Natural killer cell (primary cell): ENCODE measurements around the gene PLA1A. TPM values are rescaled to one million over a fixed set of nuclear protein-coding genes. Genes with fewer than 3 reads are reported as not detected.

Experiments
- ATAC-seq, 3 donors: fragments of 150-1000 bp in 2 of 3; fragments of 200-7000 bp in 1 of 3; cut with Tn5 transposase; 1 replicate in 1 of 3; 2 replicates in 2 of 3; pipeline ENCODE4 v1.10.0; 2021; ENCODE audit warnings: mild to moderate bottlenecking in 2 of 3, moderate library complexity in 2 of 3
- DNase-seq, 2 donors: peaks; one replicate each; pipeline versions ENCODE4 v3.0.0 to v3.0.0-alpha.2; 2013 to 2021; ENCODE audit warnings: mixed read lengths in 1 of 2
- H3K27ac ChIP-seq: one replicate; pipeline ENCODE4 v1.5.1; 2013; ENCODE audit warnings: mild to moderate bottlenecking, low read length
- H3K27me3 ChIP-seq: one replicate; pipeline ENCODE4 v1.6.1; 2013; ENCODE audit warnings: low read length; ENCODE audit not compliant: control insufficient read depth, insufficient read depth
- H3K36me3 ChIP-seq: one replicate; pipeline ENCODE4 v1.6.1; 2013; ENCODE audit warnings: low read length; ENCODE audit not compliant: control insufficient read depth, insufficient read depth
- H3K4me1 ChIP-seq: one replicate; pipeline ENCODE4 v1.6.1; 2013; ENCODE audit warnings: low read length; ENCODE audit not compliant: control insufficient read depth, insufficient read depth
- H3K4me3 ChIP-seq: one replicate; pipeline ENCODE4 v1.5.1; 2013; ENCODE audit warnings: low read length
- H3K9me3 ChIP-seq: one replicate; pipeline ENCODE4 v1.6.1; 2013; ENCODE audit warnings: low read length; ENCODE audit not compliant: control insufficient read depth, insufficient read depth
- H3K27ac Mint-ChIP-seq, 2 donors: one replicate each; pipeline ENCODE4 v1.8.0; 2022; ENCODE audit warnings: mild to moderate bottlenecking in 2 of 2, mixed read lengths in 2 of 2, moderate library complexity in 1 of 2
- H3K27me3 Mint-ChIP-seq, 2 donors: one replicate each; pipeline ENCODE4 v1.8.0; 2022; ENCODE audit warnings: low read depth in 2 of 2, mixed read lengths in 2 of 2
- H3K36me3 Mint-ChIP-seq: one replicate; pipeline ENCODE4 v1.8.0; 2022; ENCODE audit warnings: mixed read lengths
- H3K4me1 Mint-ChIP-seq, 2 donors: one replicate each; pipeline ENCODE4 v1.8.0; 2022; ENCODE audit warnings: mixed read lengths in 2 of 2
- H3K4me3 Mint-ChIP-seq: one replicate; pipeline ENCODE4 v1.8.0; 2022; ENCODE audit warnings: mild to moderate bottlenecking, moderate library complexity, mixed read lengths
- H3K9me3 Mint-ChIP-seq, 2 donors: one replicate each; pipeline ENCODE4 v1.8.0; 2022; ENCODE audit warnings: mixed read lengths in 2 of 2
- WGBS: methylation state at CpG from one replicate; pipeline ENCODE4 v1.1.7; 2013; ENCODE audit warnings: missing lambda C conversion rate; ENCODE audit not compliant: insufficient coverage; 5-methylcytosine and 5-hydroxymethylcytosine counted together
- intact Hi-C: fragments of 100-400 bp; cut with micrococcal nuclease; formaldehyde crosslinking; loops from one replicate; pipeline ENCODE4 v1.14.2; 2022
- total RNA-seq, 4 donors: library from RNA; stranded (reverse); fragments of 120-200 nt in 1 of 4; gene quantifications; one replicate each; pipeline versions ENCODE4 v1.2.3 to v1.2.4, GENCODE V29; 2013 to 2022
- TF ChIP-seq, protein P1 (sequence below): fragments of 200-600 bp; IDR thresholded peaks from one replicate; pipeline ENCODE4 v1.8.0; 2022; ENCODE audit warnings: antibody characterized with exemption

Gene PLA1A
- total RNA-seq, 3 donors from 2014 or later (not counting 1 experiment from before 2014, with no cell fraction given), result 0.20 to 0.34 TPM; not detected in 1

DNA sequence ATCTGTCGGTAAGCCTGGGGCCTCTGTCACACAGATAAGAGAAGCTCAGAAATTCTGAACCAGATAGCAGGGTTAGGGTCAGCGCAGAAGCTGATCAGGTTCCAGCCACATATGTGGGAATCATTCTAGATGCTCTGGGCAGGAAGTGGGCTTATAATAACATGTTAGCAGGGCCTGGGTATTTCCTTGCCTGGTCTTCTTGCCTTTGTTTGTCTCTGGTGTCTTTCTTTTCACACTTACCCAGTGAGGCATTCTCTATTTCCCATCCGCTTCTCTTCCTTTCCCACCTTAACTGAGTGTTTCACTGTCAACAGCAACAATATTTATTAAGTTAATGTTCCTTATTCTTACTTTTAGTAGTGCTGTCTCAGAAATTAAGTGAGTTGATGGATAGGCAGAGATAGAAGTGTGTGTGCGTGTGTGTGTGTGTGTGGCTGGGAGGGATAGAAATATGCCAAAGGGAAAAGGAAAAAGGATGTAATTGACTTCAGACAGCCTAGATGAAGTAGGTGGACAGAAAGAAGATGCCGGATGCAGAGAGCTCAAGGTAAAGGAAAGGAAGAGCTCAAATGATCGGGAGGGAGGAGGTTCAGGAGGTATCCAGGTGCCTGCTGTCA is 2.0 kb downstream of the PLA1A start:
- no peaks in the 10 kb centered on the region for H3K36me3 ChIP-seq
- TF ChIP-seq, protein P1, sequence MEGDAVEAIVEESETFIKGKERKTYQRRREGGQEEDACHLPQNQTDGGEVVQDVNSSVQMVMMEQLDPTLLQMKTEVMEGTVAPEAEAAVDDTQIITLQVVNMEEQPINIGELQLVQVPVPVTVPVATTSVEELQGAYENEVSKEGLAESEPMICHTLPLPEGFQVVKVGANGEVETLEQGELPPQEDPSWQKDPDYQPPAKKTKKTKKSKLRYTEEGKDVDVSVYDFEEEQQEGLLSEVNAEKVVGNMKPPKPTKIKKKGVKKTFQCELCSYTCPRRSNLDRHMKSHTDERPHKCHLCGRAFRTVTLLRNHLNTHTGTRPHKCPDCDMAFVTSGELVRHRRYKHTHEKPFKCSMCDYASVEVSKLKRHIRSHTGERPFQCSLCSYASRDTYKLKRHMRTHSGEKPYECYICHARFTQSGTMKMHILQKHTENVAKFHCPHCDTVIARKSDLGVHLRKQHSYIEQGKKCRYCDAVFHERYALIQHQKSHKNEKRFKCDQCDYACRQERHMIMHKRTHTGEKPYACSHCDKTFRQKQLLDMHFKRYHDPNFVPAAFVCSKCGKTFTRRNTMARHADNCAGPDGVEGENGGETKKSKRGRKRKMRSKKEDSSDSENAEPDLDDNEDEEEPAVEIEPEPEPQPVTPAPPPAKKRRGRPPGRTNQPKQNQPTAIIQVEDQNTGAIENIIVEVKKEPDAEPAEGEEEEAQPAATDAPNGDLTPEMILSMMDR, result no peak
- Mint-ChIP-seq H3K27me3 (no peaks in the 10 kb centered on the region), H3K27ac (no peak overlapping the region), H3K4me1 (no peaks in the 10 kb centered on the region), H3K4me3 (no peak overlapping the region), H3K9me3 (no peaks in the 10 kb centered on the region), H3K36me3 (no peaks in the 10 kb centered on the region)
- no peaks in the 10 kb centered on the region for H3K9me3 ChIP-seq
- H3K4me3 ChIP-seq, result no peak overlapping the region
- 94% methylated on average over 5 of the region's 6 CpGs for WGBS
- ATAC-seq, result no peak
- H3K27ac ChIP-seq, result no peak overlapping the region
- H3K4me1 ChIP-seq, result peaks cover 9% of the 10 kb centered on the region
- DNase-seq, result no peak
- intact Hi-C loops, result no loop called here
- H3K27me3 ChIP-seq, result no peaks in the 10 kb centered on the region

DNA sequence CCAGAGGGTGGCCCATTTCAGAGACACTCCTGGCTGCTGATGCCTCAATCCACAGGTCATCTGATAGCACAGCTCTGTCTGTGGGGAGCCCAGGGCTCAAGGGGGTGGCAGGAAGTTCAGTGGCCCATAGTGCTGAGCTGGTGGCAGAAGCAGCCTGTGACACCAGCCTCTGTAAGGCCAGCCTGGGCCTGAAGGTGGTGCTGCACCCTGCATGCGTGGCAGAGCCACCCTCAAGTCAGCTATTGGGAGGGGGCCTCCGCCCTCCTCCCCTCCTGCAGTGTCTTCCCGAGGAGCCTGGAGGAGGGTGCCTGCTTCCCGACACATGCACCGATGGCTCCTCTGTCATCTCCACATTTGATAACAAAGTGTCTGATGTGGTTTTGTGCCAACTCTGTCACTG is 3.0 kb downstream of the PLA1A start:
- Mint-ChIP-seq H3K9me3 (no peaks in the 10 kb centered on the region), H3K4me1 (no peaks in the 10 kb centered on the region), H3K27ac (no peak overlapping the region), H3K27me3 (no peaks in the 10 kb centered on the region), H3K4me3 (no peak overlapping the region), H3K36me3 (no peaks in the 10 kb centered on the region)
- ATAC-seq, result peak; percentile 64 to 78 (median 66)
- peak in 1 of 2 donors; percentile 34 for DNase-seq
- Histone ChIP-seq H3K36me3 (no peaks in the 10 kb centered on the region), H3K9me3 (no peaks in the 10 kb centered on the region), H3K4me3 (no peak overlapping the region), H3K27me3 (no peaks in the 10 kb centered on the region), H3K4me1 (peaks cover 8% of the 10 kb centered on the region), H3K27ac (no peak overlapping the region)
- TF ChIP-seq, protein P1, result no peak
- intact Hi-C loops, result no loop called here
- WGBS, result 51% methylated on average over 5 of the region's 5 CpGs

DNA sequence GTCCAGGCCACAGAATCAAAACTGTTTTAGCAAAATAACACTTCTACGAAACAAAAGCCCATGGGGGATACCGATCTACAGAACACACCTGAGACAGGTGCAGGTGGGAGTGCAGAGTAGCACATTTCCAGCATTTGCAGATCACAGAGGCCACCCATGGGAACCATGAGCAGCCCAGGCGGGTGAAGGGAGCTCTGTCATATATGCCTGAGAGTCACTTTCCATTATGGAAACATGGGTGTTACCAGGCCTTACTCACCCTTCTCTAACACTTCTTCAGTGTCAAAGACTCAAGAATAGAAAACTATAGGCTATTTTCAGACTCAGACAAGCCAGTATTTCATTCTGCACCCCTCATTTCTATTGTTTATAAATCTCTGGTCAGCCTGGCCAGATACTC is 3.5 kb downstream of the PLA1A start:
- ATAC-seq (peak in 1 of 3 donors; percentile 8), DNase-seq (no peak)
- WGBS, result 78% methylated on average over 3 of the region's 3 CpGs
- H3K4me3 ChIP-seq, result no peak overlapping the region
- H3K4me1 ChIP-seq, result peaks cover 5% of the 10 kb centered on the region
- Mint-ChIP-seq H3K4me3 (no peak overlapping the region), H3K27ac (no peak overlapping the region), H3K36me3 (no peaks in the 10 kb centered on the region), H3K27me3 (no peaks in the 10 kb centered on the region), H3K4me1 (no peaks in the 10 kb centered on the region), H3K9me3 (no peaks in the 10 kb centered on the region)
- intact Hi-C loops, result no loop called here
- no peaks in the 10 kb centered on the region for H3K27me3 ChIP-seq
- H3K27ac ChIP-seq, result no peak overlapping the region
- TF ChIP-seq, protein P1, result no peak
- H3K36me3 ChIP-seq, result no peaks in the 10 kb centered on the region
- no peaks in the 10 kb centered on the region for H3K9me3 ChIP-seq

DNA sequence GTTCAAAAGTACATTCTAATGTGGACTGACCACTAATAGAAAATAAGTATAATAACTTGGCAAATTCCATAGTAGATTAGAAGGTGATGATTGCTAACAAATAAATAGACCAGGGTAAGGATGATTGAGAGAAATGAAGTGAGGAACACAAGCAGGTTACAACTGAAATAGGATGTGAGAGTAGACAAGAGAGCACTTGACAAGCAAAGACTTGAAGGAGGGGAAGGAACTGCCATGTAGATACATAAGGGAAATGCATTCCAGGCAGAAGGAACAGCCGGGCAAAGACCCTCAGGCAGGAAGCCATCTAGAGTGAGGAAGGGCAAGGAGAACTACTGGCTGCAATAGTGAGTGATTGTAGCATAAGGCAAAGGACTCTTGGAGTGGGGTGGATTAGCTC is 5.0 kb downstream of the PLA1A start:
- no peak overlapping the region for H3K4me3 Mint-ChIP-seq
- H3K9me3 Mint-ChIP-seq, result no peaks in the 10 kb centered on the region
- WGBS, result 78% methylated on average over 1 of the region's 1 CpG
- H3K27me3 ChIP-seq, result no peaks in the 10 kb centered on the region
- no peaks in the 10 kb centered on the region for H3K4me1 Mint-ChIP-seq
- H3K27ac Mint-ChIP-seq, result no peak overlapping the region
- no peak for DNase-seq
- peaks cover 0 to 3% of the 10 kb centered on the region in 2 donors for H3K27me3 Mint-ChIP-seq
- no peaks in the 10 kb centered on the region for H3K36me3 Mint-ChIP-seq
- H3K27ac ChIP-seq, result no peak overlapping the region
- H3K4me3 ChIP-seq, result no peak overlapping the region
- H3K9me3 ChIP-seq, result no peaks in the 10 kb centered on the region
- intact Hi-C loops, result no loop called here
- TF ChIP-seq, protein P1, result no peak
- H3K36me3 ChIP-seq, result no peaks in the 10 kb centered on the region
- ATAC-seq, result no peak
- H3K4me1 ChIP-seq, result peaks cover 5% of the 10 kb centered on the region
